Fibroblast of lung (primary cell): Measurements from ENCODE around the gene KIAA0319L.

Source experiments
- CTCF ChIP-seq, 2 donors: IDR thresholded peaks in 1 of 2; conservative IDR thresholded peaks in 1 of 2; 1 replicate in 1 of 2; 2 replicates in 1 of 2; pipeline ENCODE4 v1.5.1; 2011 to 2012; ENCODE audit warnings: low read length in 2 of 2, control low read depth in 1 of 2, inconsistent platforms in 1 of 2, low read depth in 1 of 2, mild to moderate bottlenecking in 1 of 2
- EZH2 ChIP-seq: IDR thresholded peaks from 2 replicates; pipeline ENCODE4 v1.5.1; 2012; ENCODE audit warnings: low read length, control low read depth, mild to moderate bottlenecking; ENCODE audit errors: missing control alignments

- TF ChIP-seq EZH2 (no peak), CTCF (conservative IDR thresholded peaks at IDR 0.05 in 1 of 2, IDR thresholded peaks at IDR 0.05 in 1 of 2; ENCODE audit: low read depth in 1 of 2, low read length in 2 of 2) (no peak)
Observed at GRCh38 chr1:35466120-35466519, 91.1 kb downstream of the KIAA0319L start.
